Pancreas (tissue), 10 donors: ENCODE results near the gene FAM89A. TPM values are rescaled to one million over a fixed set of nuclear protein-coding genes. Genes with fewer than 3 reads are reported as not detected.
"Not testable (repeated sequence)": the region's sequence is repeated elsewhere in the genome, so short reads cannot be mapped to it uniquely, and the experiment has no call there.

ENCODE experiments used
- ATAC-seq, 4 donors: fragments of 200-7000 bp; cut with Tn5 transposase; one replicate each; pipeline versions ENCODE4 v1.8.0 to v1.9.1; 2020; ENCODE audit warnings: mild to moderate bottlenecking in 4 of 4, moderate library complexity in 4 of 4
- DNase-seq, 6 donors: peaks; one replicate each; pipeline ENCODE4 v3.0.0-alpha.2; 2020
- FAIRE-seq: peaks from 2 replicates; lab custom pipeline; 2012; peaks lifted over from hg19 to GRCh38; lab: Jason Lieb, UNC
- H3K27ac ChIP-seq, 4 donors: fragments of 200-600 bp; sonication (generic); 1 replicate in 3 of 4; 2 replicates in 1 of 4; pipeline versions ENCODE4 v1.5.0 to v1.8.0; 2020
- H3K27me3 ChIP-seq, 4 donors: fragments of 200-600 bp; one replicate each; pipeline ENCODE4 v1.8.0; 2021
- H3K36me3 ChIP-seq, 3 donors: fragments of 200-600 bp; sonication (generic) in 1 of 3; one replicate each; pipeline versions ENCODE4 v1.5.0 to v1.8.0; 2020 to 2021
- H3K4me1 ChIP-seq, 3 donors: fragments of 200-600 bp; one replicate each; pipeline ENCODE4 v1.8.0; 2021
- H3K4me3 ChIP-seq, 4 donors: fragments of 200-600 bp; sonication (generic) in 2 of 4; one replicate each; pipeline versions ENCODE4 v1.5.0 to v1.8.0; 2020 to 2021
- H3K9me3 ChIP-seq, 4 donors: fragments of 200-600 bp; one replicate each; pipeline ENCODE4 v1.8.0; 2021
- CTCF ChIP-seq, 4 donors: fragments of 200-600 bp; sonication (generic) in 3 of 4; IDR thresholded peaks; one replicate each; pipeline versions ENCODE4 v1.5.0 to v1.8.0; 2021; ENCODE audit warnings: antibody characterized with exemption in 4 of 4
- WGBS, 2 donors: extraction: QIAGEN DNeasy Blood & Tissue Kit; methylation state at CpG; one replicate each; pipeline ENCODE4 v1.1.7; 2013; 5-methylcytosine and 5-hydroxymethylcytosine counted together
- intact Hi-C, 3 donors: fragments of 100-400 bp; cut with DNase I; formaldehyde crosslinking; loops; one replicate each; pipeline versions ENCODE4 v1.11.1 to v1.14.2; 2022
- polyA plus RNA-seq, 2 donors: library from polyadenylated mRNA; stranded (reverse); fragments of 200-250 nt; gene quantifications; one replicate each; pipeline ENCODE4 v1.2.3, GENCODE V29; 2013
- total RNA-seq, 6 donors: library from RNA; stranded (reverse); fragmentation: NEBNext Ultra II Directional in 4 of 6; extraction: Animal tissue kit (Norgen Biotek cat#: 25700) in 4 of 6; gene quantifications; one replicate each; pipeline versions ENCODE4 v1.2.1 to v1.2.4, GENCODE V29; 2021 to 2023
- donor health status: healthy with polysubstance abuse.
- donor health status: DM: no; HTN: no; CAD: no; lungs with moderate emphysema.
- donor health status: DM: no; HTN: no; CAD: no.
- donor health status: control.
- donor health status: control.
- donor health status: Bipolar disorder and iron deficiency.
- donor health status: DM: yes; HTN: yes; CAD: no.
- donor health status: DM: no; HTN: no; CAD: no.
- donor health status: DM: no; HTN: no; CAD: no.
- donor health status: DM: yes; HTN: yes; CAD: no.

The FAM89A gene
- total and polyA plus RNA-seq, 8 donors = 3.5 to 10.2 (median 7.4) TPM

GRCh38 chr1:231050395-231050794 lies 10.3 kb upstream of the FAM89A start:
- Histone ChIP-seq H3K4me3 (no peak overlapping the region), H3K4me1 (peaks cover 7 to 11% (median 7%) of the 10 kb centered on the region in 3 donors), H3K9me3 (no peaks in the 10 kb centered on the region), H3K27ac (no peak overlapping the region), H3K36me3 (no peaks in the 10 kb centered on the region), H3K27me3 (no peaks in the 10 kb centered on the region)
- FAIRE-seq (no peak), ATAC-seq (no peak), DNase-seq (no peak)
- intact Hi-C loops = no loop called here
- no peak for TF ChIP-seq CTCF (IDR thresholded peaks at IDR 0.05)
- WGBS, 2 donors = 63 to 79% methylated on average over 3 of the region's 3 CpGs

- 49 to 53% methylated on average over 10 of the region's 10 CpGs for WGBS, 2 donors
- intact Hi-C loops = no loop called here
- H3K9me3 ChIP-seq = no peaks in the 10 kb centered on the region
- H3K4me1 ChIP-seq = peaks cover 7 to 11% (median 7%) of the 10 kb centered on the region in 3 donors
- no peaks in the 10 kb centered on the region for H3K36me3 ChIP-seq
- no peak overlapping the region for H3K4me3 ChIP-seq
- DNase-seq (no peak), FAIRE-seq (no peak), ATAC-seq (no peak)
- H3K27ac ChIP-seq = no peak overlapping the region
- no peak for TF ChIP-seq CTCF (IDR thresholded peaks at IDR 0.05)
- H3K27me3 ChIP-seq = no peaks in the 10 kb centered on the region
Observed at GRCh38 chr1:231049121-231049979, 9.3 kb upstream of the FAM89A start.

- intact Hi-C loops, FAIRE-seq, H3K4me3 ChIP-seq, ATAC-seq, H3K27ac ChIP-seq, H3K27me3 ChIP-seq, H3K4me1 ChIP-seq, DNase-seq, H3K9me3 ChIP-seq, H3K36me3 ChIP-seq: not testable (repeated sequence)
- WGBS, 2 donors = 70% methylated on average over 9 of the region's 9 CpGs
Observed at GRCh38 chr1:231048419-231048818, 8.4 kb upstream of the FAM89A start.

GRCh38 chr1:231047529-231047928 lies 7.5 kb upstream of the FAM89A start:
- intact Hi-C loops, H3K4me3 ChIP-seq, H3K4me1 ChIP-seq, FAIRE-seq, H3K9me3 ChIP-seq, DNase-seq, H3K27me3 ChIP-seq, ATAC-seq, H3K27ac ChIP-seq, H3K36me3 ChIP-seq: not testable (repeated sequence)

GRCh38 chr1:231046730-231047395 lies 6.8 kb upstream of the FAM89A start:
- H3K4me1 ChIP-seq = no peaks in the 10 kb centered on the region
- no peaks in the 10 kb centered on the region for H3K36me3 ChIP-seq
- no peak overlapping the region for H3K4me3 ChIP-seq
- no peak for TF ChIP-seq CTCF (IDR thresholded peaks at IDR 0.05)
- no peaks in the 10 kb centered on the region for H3K9me3 ChIP-seq
- H3K27me3 ChIP-seq = no peaks in the 10 kb centered on the region
- H3K27ac ChIP-seq = no peak overlapping the region
- DNase-seq (no peak), ATAC-seq (no peak), FAIRE-seq (no peak)
- intact Hi-C loops = no loop called here
- WGBS, 2 donors = 73 to 80% methylated on average over 2 of the region's 2 CpGs

- WGBS, 2 donors = 80 to 85% methylated on average over 10 of the region's 10 CpGs
- H3K4me1 ChIP-seq, H3K27me3 ChIP-seq, DNase-seq, H3K27ac ChIP-seq, ATAC-seq, intact Hi-C loops, H3K9me3 ChIP-seq, H3K4me3 ChIP-seq, H3K36me3 ChIP-seq, FAIRE-seq: not testable (repeated sequence)
Observed at GRCh38 chr1:231045921-231046729, 6.1 kb upstream of the FAM89A start.
